Measurements from ENCODE around the gene TEX29. TPM values are rescaled to one million over a fixed set of nuclear protein-coding genes. Genes with fewer than 3 reads are reported as not detected.

Gene TEX29
- total RNA-seq, result 0.79 TPM in 1 of 2 replicates, not detected in the other

GRCh38 chr13:111319998-111320911 lies at the start of gene TEX29:
Gene TEX29, plus strand, starts transcription at chr13:111320642. Its CDS starts 249 bp downstream, at chr13:111320891.

Other genes with a start within 250 kb of the TEX29 start
- 91.1 and 107 TPM in 2 replicates for gene ARHGEF7, start 205.3 kb upstream of the TEX29 start, total RNA-seq

All from placental epithelial cell (primary cell).